Measurements from ENCODE around the gene PRKAB2. TPM values are rescaled to one million over a fixed set of nuclear protein-coding genes. Genes with fewer than 3 reads are reported as not detected.
"Not testable (repeated sequence)": the region's sequence is repeated elsewhere in the genome, so short reads cannot be mapped to it uniquely, and the experiment has no call there.

Gene PRKAB2
- total and polyA plus RNA-seq, 9 of the 15 experiments (the other 6 are each of a cell fraction or from before 2014, with no cell fraction given) = 2.3 to 20.8 (median 7.9) TPM

- H3K4me2 ChIP-seq (ENCODE audit: insufficient read depth, low read length) = peak overlapping the region; percentile 3; the same call in 1 of the 2 replicates
- H3K27ac ChIP-seq (ENCODE audit: extremely low read depth, low read depth, low read length); H2AFZ ChIP-seq (ENCODE audit: low read depth, low read length); H3K36me3 ChIP-seq (ENCODE audit: control insufficient read depth, insufficient read depth, low read length); H3K4me3 ChIP-seq; FAIRE-seq; in situ Hi-C loops (cut with MboI); H3K9ac ChIP-seq (ENCODE audit: insufficient read depth in 1 of 2, low read depth in 2 of 2, low read length in 2 of 2); H4K20me1 ChIP-seq (replicated peaks; ENCODE audit: control insufficient read depth, insufficient read depth, low read length); BruUV-seq (replicated peaks); CTCF ChIA-PET (ENCODE audit: low intra/inter-chr PET ratio); intact Hi-C loops (cut with micrococcal nuclease); H3K79me2 ChIP-seq (ENCODE audit: control insufficient read depth, insufficient read depth, low read length); ATAC-seq; H3K4me1 ChIP-seq (replicated peaks in 1 of 2; ENCODE audit: control insufficient read depth in 2 of 2, insufficient read depth in 2 of 2, low read length in 2 of 2); H3K9me1 ChIP-seq (ENCODE audit: control insufficient read depth, insufficient read depth, low read length); H3K9me3 ChIP-seq (replicated peaks; ENCODE audit: control insufficient read depth, insufficient read depth, low read depth, low read length); TF ChIP-seq TEAD4 (CRISPR knock-in tag; IDR thresholded peaks at IDR 0.05; ENCODE audit: borderline replicate concordance): not testable (repeated sequence)
- DNase-seq (ENCODE audit: extremely low read depth in 1 of 4, low spot score in 3 of 4) = peak in 1 of 4 experiments; percentile 12
- POLR2A ChIA-PET = interaction anchor here (2.3 kb wide), 1 partner anchor 22 kb away, joined by 11 read pairs; no protein-coding TSS in a partner anchor
- TF ChIP-seq TAL1 (IDR thresholded peaks at IDR 0.05) = peak; percentile 54
- TF ChIP-seq GATA2 (CRISPR knock-in tag; IDR thresholded peaks at IDR 0.05) = peak; percentile 62
- TF ChIP-seq ARID1B (IDR thresholded peaks at IDR 0.05) = peak; percentile 49
- TF ChIP-seq SMAD4 (CRISPR knock-in tag; conservative IDR thresholded peaks at IDR 0.05) = peak; percentile 41; the same call in 1 of the 2 replicates
- TF ChIP-seq MECOM (CRISPR knock-in tag; IDR thresholded peaks at IDR 0.05) = peak; percentile 53; the same call in 1 of the 2 replicates
- peak; percentile 75; the same call in 1 of the 2 replicates for TF ChIP-seq SPI1 (IDR thresholded peaks at IDR 0.05; ENCODE audit: borderline replicate concordance, low read depth, low read length)
- TF ChIP-seq DPF2 (IDR thresholded peaks at IDR 0.05) = 0 out of 2 replicates have a peak, but pooled peaks have one; percentile 21
- TF ChIP-seq TRIM24 (IDR thresholded peaks at IDR 0.05) = peak in 1 of 2 experiments; percentile 39; a peak in 1 of 4 replicates
- peak; percentile 67 for TF ChIP-seq TCF3 (CRISPR knock-in tag; IDR thresholded peaks at IDR 0.05)
- TF ChIP-seq SOX6 (IDR thresholded peaks at IDR 0.05) = peak; percentile 67; the same call in 1 of the 2 replicates
- peak; percentile 73 for TF ChIP-seq CBFA2T3 (IDR thresholded peaks at IDR 0.05)
- peak; percentile 61 for TF ChIP-seq CBFA2T2 (conservative IDR thresholded peaks at IDR 0.05)
- peak; percentile 31; the same call in 1 of the 2 replicates for TF ChIP-seq NCOR1 (IDR thresholded peaks at IDR 0.05)
- peak; percentile 61 for TF ChIP-seq TEAD4 (IDR thresholded peaks at IDR 0.05; ENCODE audit: low read length)
- 0 out of 2 replicates have a peak, but pooled peaks have one; percentile 8 for TF ChIP-seq KLF16 (IDR thresholded peaks at IDR 0.05)
- TF ChIP-seq FOSL1 (tag; conservative IDR thresholded peaks at IDR 0.05) = peak; percentile 38; the same call in 1 of the 2 replicates
- peak; percentile 12 for TF ChIP-seq PRDM10 (IDR thresholded peaks at IDR 0.05; ENCODE audit: partially characterized antibody)
- TF ChIP-seq TEAD1 (CRISPR knock-in tag; IDR thresholded peaks at IDR 0.05) = 0 out of 4 replicates have a peak, but pooled peaks of 1 of the 2 experiments have one; percentile 31
- TF ChIP-seq CTBP1 (IDR thresholded peaks at IDR 0.05; ENCODE audit: borderline replicate concordance) = peak; percentile 75; the same call in 1 of the 2 replicates
- peaks cover 2 to 29% of the 10 kb centered on the region in 2 experiments; a peak in 4 of 5 replicates for H3K27me3 ChIP-seq (ENCODE audit: control insufficient read depth in 2 of 2, insufficient read depth in 2 of 2, low read length in 2 of 2)
- WGBS (ENCODE audit: insufficient coverage, low coverage, missing lambda C conversion rate) = 4% methylated on average over 9 of the region's 9 CpGs
Observed at GRCh38 chr1:147106407-147106881, 65.8 kb downstream of the PRKAB2 start.
